GM19023 (cell line): Measurements from ENCODE around the gene TXLNA.
A peak's percentile ranks its signal among the peaks of the same experiment; 100 is the strongest.
"Not testable (repeated sequence)": the region's sequence is repeated elsewhere in the genome, so short reads cannot be mapped to it uniquely, and the experiment has no call there.

Experiments
- ATAC-seq: cut with Tn5 transposase; IDR thresholded peaks from one replicate; pipeline ENCODE4 v1.9.1; 2021; ENCODE audit warnings: mild to moderate bottlenecking, moderate library complexity; ENCODE audit not compliant: unreplicated experiment

Gene TXLNA

GRCh38 chr1:32179443-32180185 is at the start of gene TXLNA:
TXLNA (plus strand) TSS chr1:32179675; CDS start chr1:32180346, 671 bp downstream.
- ATAC-seq = peak; percentile 74

- not testable (repeated sequence) for ATAC-seq
Measured at GRCh38 chr1:32133950-32134280, 45.6 kb upstream of the TXLNA start.

GRCh38 chr1:32137111-32137510 is 42.4 kb upstream of the TXLNA start:
- no peak for ATAC-seq

GRCh38 chr1:32138965-32139364 is 40.5 kb upstream of the TXLNA start:
- ATAC-seq = no peak

GRCh38 chr1:32142446-32143301 is 36.8 kb upstream of the TXLNA start:
- no peak for ATAC-seq

GRCh38 chr1:32143302-32143695 is 36.2 kb upstream of the TXLNA start:
- not testable (repeated sequence) for ATAC-seq

- no peak for ATAC-seq
Measured at GRCh38 chr1:32144033-32144432, 35.4 kb upstream of the TXLNA start.

- ATAC-seq = not testable (repeated sequence)
Measured at GRCh38 chr1:32147799-32148198, 31.7 kb upstream of the TXLNA start.

GRCh38 chr1:32150847-32151246 is 28.6 kb upstream of the TXLNA start:
- ATAC-seq = no peak

- ATAC-seq = no peak
Measured at GRCh38 chr1:32151319-32151787, 28.1 kb upstream of the TXLNA start.

GRCh38 chr1:32159189-32159588 is 20.3 kb upstream of the TXLNA start:
- ATAC-seq = no peak

- ATAC-seq = no peak
Measured at GRCh38 chr1:32163405-32163804, 16.1 kb upstream of the TXLNA start.

GRCh38 chr1:32165633-32166032 is 13.8 kb upstream of the TXLNA start:
- not testable (repeated sequence) for ATAC-seq

GRCh38 chr1:32170991-32171390 is 8.5 kb upstream of the TXLNA start:
- no peak for ATAC-seq

GRCh38 chr1:32172621-32173245 is 6.7 kb upstream of the TXLNA start:
- ATAC-seq = no peak

- ATAC-seq = no peak
Measured at GRCh38 chr1:32178380-32179192, 889 bp upstream of the TXLNA start.

- ATAC-seq = no peak
Measured at GRCh38 chr1:32179193-32179442, 357 bp upstream of the TXLNA start.

- peak; percentile 14 for ATAC-seq
Measured at GRCh38 chr1:32180186-32181060, 948 bp downstream of the TXLNA start.

GRCh38 chr1:32181065-32181464 is 1.6 kb downstream of the TXLNA start:
- ATAC-seq = no peak

- no peak for ATAC-seq
Measured at GRCh38 chr1:32181563-32181962, 2.1 kb downstream of the TXLNA start.
